ENCODE measurements around the gene SHANK1.

SHANK1 gene

DNA sequence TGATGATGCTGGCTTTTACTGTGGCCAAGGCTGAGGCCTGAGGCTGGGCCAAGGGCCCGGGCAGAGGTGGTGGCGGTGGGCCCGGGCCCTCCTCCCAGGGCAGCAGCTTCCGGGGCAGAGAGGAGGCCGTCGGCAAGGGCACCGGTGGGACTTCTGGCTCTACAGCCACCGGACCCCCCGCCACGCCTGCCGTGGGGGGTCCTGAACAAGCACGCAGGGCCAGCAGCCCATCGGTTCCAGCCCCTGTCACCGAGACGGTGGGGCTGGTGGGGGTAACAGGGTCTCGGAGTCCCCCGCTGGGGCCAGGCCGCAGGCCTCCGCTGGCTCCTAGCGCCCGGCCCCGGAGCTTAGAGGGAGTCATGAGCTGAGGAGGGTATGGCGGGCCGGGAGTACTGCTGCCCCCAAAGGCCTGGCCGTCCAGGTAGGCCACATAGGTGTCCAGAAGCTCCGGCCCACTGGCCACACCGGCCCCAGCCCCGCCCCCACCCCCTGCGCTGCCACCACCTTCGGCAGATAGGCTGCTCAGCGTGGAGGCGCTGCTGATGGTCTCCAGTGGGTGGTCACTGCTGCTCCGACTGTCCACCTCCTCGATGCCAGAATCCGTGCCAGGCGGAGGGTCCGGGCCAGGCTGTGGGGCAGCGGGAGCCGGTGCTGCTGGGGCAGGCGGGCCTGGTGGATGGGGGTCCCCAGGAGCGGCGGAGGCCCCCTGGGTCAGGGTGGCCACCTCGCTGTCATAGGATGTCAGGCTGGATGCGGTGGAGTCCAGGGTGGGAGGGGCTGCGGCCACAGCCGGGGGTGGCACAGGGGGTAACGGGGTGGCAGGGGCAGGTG is 53.0 kb downstream of the SHANK1 start:
- peaks cover 5% of the 10 kb centered on the region; the same call in 1 of the 2 replicates for H3K9me3 ChIP-seq (ENCODE audit: low read length)
- no peak overlapping the region for H3K4me2 ChIP-seq (ENCODE audit: low read length)
- no peak overlapping the region for H2AFZ ChIP-seq (ENCODE audit: low read length)

GRCh38 chr19:50664204-50664603 is 55.4 kb downstream of the SHANK1 start:
- no peak for TF ChIP-seq CTCF (IDR thresholded peaks at IDR 0.05; ENCODE audit: low read length)
- TF ChIP-seq EZH2 (IDR thresholded peaks at IDR 0.05; ENCODE audit: borderline replicate concordance, low read length), result no peak
- H3K9me2 ChIP-seq (ENCODE audit: low read depth, low read length), result no peaks in the 10 kb centered on the region
- H3K4me3 ChIP-seq (ENCODE audit: low read depth, low read length, poor library complexity, severe bottlenecking), result no peak overlapping the region
- H3K4me2 ChIP-seq (ENCODE audit: low read length), result no peak overlapping the region
- H3K79me2 ChIP-seq (ENCODE audit: insufficient read depth, low read length), result no peaks in the 10 kb centered on the region
- no peaks in the 10 kb centered on the region for H3K4me1 ChIP-seq (ENCODE audit: insufficient read depth, low read length, severe bottlenecking)
- H3K27me3 ChIP-seq (ENCODE audit: insufficient read depth, low read length), result no peaks in the 10 kb centered on the region
- H3K27ac ChIP-seq (ENCODE audit: low read depth, low read length, poor library complexity, severe bottlenecking), result no peak overlapping the region
- H2AFZ ChIP-seq (ENCODE audit: low read length), result no peak overlapping the region
- H3K9ac ChIP-seq (ENCODE audit: low read length), result no peak overlapping the region
- no peaks in the 10 kb centered on the region for H4K20me1 ChIP-seq (ENCODE audit: insufficient read depth, low read length)
- no peaks in the 10 kb centered on the region; the same call in 1 of the 2 replicates for H3K36me3 ChIP-seq (ENCODE audit: insufficient read depth, low read length)
- H3K9me3 ChIP-seq (ENCODE audit: low read length), result peaks cover 5% of the 10 kb centered on the region; the same call in 1 of the 2 replicates
- H3F3A ChIP-seq (ENCODE audit: insufficient read depth, low read length), result no peaks in the 10 kb centered on the region

More for the DNA sequence above, 53.0 kb downstream of the SHANK1 start:
- no peaks in the 10 kb centered on the region for H3K79me2 ChIP-seq (ENCODE audit: insufficient read depth, low read length)
- H3K36me3 ChIP-seq (ENCODE audit: insufficient read depth, low read length), result no peaks in the 10 kb centered on the region; the same call in 1 of the 2 replicates
- H3F3A ChIP-seq (ENCODE audit: insufficient read depth, low read length), result no peaks in the 10 kb centered on the region
- TF ChIP-seq EZH2 (IDR thresholded peaks at IDR 0.05; ENCODE audit: borderline replicate concordance, low read length) (no peak), CTCF (IDR thresholded peaks at IDR 0.05; ENCODE audit: low read length) (no peak)
- H3K27me3 ChIP-seq (ENCODE audit: insufficient read depth, low read length), result no peaks in the 10 kb centered on the region
- no peak overlapping the region for H3K27ac ChIP-seq (ENCODE audit: low read depth, low read length, poor library complexity, severe bottlenecking)
- H3K4me1 ChIP-seq (ENCODE audit: insufficient read depth, low read length, severe bottlenecking), result no peaks in the 10 kb centered on the region
- H3K9me2 ChIP-seq (ENCODE audit: low read depth, low read length), result no peaks in the 10 kb centered on the region
- H3K4me3 ChIP-seq (ENCODE audit: low read depth, low read length, poor library complexity, severe bottlenecking), result no peak overlapping the region
- no peak overlapping the region for H3K9ac ChIP-seq (ENCODE audit: low read length)
- H4K20me1 ChIP-seq (ENCODE audit: insufficient read depth, low read length), result no peaks in the 10 kb centered on the region

DNA sequence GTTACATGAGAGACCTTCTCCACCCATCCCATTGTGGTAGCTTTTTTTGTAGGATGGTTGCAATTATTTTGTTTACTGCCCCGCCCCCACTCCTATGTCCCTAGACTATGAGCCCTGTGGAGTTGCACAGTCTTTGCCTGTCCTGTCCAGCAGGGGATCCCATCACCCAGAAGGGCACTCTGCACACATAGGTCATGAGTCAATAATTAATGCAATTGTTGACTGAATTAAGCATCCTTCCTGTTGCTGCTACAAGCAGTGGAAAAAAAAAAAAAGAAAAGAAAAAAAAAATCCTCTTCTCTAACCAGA is 56.2 kb downstream of the SHANK1 start:
- Histone ChIP-seq H3K9me2 (ENCODE audit: low read depth, low read length) (no peaks in the 10 kb centered on the region), H3K4me2 (ENCODE audit: low read length) (no peak overlapping the region), H3K9ac (ENCODE audit: low read length) (no peak overlapping the region), H3K4me3 (ENCODE audit: low read depth, low read length, poor library complexity, severe bottlenecking) (no peak overlapping the region), H3K27ac (ENCODE audit: low read depth, low read length, poor library complexity, severe bottlenecking) (no peak overlapping the region), H3K36me3 (ENCODE audit: insufficient read depth, low read length) (no peaks in the 10 kb centered on the region; the same call in 1 of the 2 replicates), H3K9me3 (ENCODE audit: low read length) (peaks cover 5% of the 10 kb centered on the region; the same call in 1 of the 2 replicates), H3K4me1 (ENCODE audit: insufficient read depth, low read length, severe bottlenecking) (no peaks in the 10 kb centered on the region), H4K20me1 (ENCODE audit: insufficient read depth, low read length) (no peaks in the 10 kb centered on the region), H3K27me3 (ENCODE audit: insufficient read depth, low read length) (no peaks in the 10 kb centered on the region), H2AFZ (ENCODE audit: low read length) (no peak overlapping the region), H3K79me2 (ENCODE audit: insufficient read depth, low read length) (no peaks in the 10 kb centered on the region), H3F3A (ENCODE audit: insufficient read depth, low read length) (no peaks in the 10 kb centered on the region)
- TF ChIP-seq CTCF (IDR thresholded peaks at IDR 0.05; ENCODE audit: low read length) (no peak), EZH2 (IDR thresholded peaks at IDR 0.05; ENCODE audit: borderline replicate concordance, low read length) (no peak)

All from OCI-LY1 (cell line).